ENCODE measurements around the gene TRNAU1AP.
"Not testable (repeated sequence)": the region's sequence is repeated elsewhere in the genome, so short reads cannot be mapped to it uniquely, and the experiment has no call there.

DNA sequence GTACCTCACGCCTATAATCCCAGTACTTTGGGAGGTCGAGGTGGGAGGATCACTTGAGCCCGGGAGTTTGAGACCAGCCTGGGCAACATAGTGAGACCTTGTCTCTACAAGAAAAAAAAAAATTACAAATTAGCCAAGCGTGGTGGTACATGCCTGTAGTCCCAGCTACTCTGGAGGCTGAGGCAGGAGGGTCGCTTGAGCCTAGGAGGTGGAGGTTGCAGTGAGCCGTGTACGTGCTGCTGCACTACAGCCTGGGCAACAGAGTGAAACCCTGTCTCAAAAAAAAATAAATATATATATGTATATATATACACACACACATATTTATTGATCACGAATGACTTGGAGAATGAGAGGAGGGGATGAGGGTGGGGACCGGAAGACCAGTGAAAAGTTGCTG is 30.3 kb upstream of the TRNAU1AP start:
- TF ChIP-seq, protein P1, sequence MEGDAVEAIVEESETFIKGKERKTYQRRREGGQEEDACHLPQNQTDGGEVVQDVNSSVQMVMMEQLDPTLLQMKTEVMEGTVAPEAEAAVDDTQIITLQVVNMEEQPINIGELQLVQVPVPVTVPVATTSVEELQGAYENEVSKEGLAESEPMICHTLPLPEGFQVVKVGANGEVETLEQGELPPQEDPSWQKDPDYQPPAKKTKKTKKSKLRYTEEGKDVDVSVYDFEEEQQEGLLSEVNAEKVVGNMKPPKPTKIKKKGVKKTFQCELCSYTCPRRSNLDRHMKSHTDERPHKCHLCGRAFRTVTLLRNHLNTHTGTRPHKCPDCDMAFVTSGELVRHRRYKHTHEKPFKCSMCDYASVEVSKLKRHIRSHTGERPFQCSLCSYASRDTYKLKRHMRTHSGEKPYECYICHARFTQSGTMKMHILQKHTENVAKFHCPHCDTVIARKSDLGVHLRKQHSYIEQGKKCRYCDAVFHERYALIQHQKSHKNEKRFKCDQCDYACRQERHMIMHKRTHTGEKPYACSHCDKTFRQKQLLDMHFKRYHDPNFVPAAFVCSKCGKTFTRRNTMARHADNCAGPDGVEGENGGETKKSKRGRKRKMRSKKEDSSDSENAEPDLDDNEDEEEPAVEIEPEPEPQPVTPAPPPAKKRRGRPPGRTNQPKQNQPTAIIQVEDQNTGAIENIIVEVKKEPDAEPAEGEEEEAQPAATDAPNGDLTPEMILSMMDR (IDR thresholded peaks at IDR 0.05) = not testable (repeated sequence)
- TF ChIP-seq POLR2A (IDR thresholded peaks at IDR 0.05) = not testable (repeated sequence)
